ENCODE measurements around the gene PDZRN4. TPM values are rescaled to one million over a fixed set of nuclear protein-coding genes. Genes with fewer than 3 reads are reported as not detected.

Gene PDZRN4
- total and polyA plus RNA-seq, 3 donors from 2014 or later, result 7.7 to 11.3 (median 11.3) TPM

- TF ChIP-seq POLR2A (IDR thresholded peaks at IDR 0.05) (no peak), CTCF (IDR thresholded peaks at IDR 0.05) (no peak)
- DNase-seq, result peak; percentile 24
- intact Hi-C loops (cut with DNase I; ENCODE audit: low total_unique reads), result no loop called here
- H3K27ac ChIP-seq, result no peak overlapping the region
- no peaks in the 10 kb centered on the region for H3K9me3 ChIP-seq
- H3K36me3 ChIP-seq (ENCODE audit: low read depth, missing control alignments), result no peaks in the 10 kb centered on the region
- H3K4me1 ChIP-seq, result peaks cover 6% of the 10 kb centered on the region
- H3K27me3 ChIP-seq, result no peaks in the 10 kb centered on the region
- 74 to 85% methylated on average over 5 of the region's 5 CpGs for WGBS, 2 donors
- no peak overlapping the region for H3K4me3 ChIP-seq
Observed at GRCh38 chr12:41466802-41467201, 278.7 kb downstream of the PDZRN4 start.

- Histone ChIP-seq H3K27me3 (no peaks in the 10 kb centered on the region), H3K4me3 (no peak overlapping the region), H3K4me1 (peaks cover 6% of the 10 kb centered on the region), H3K36me3 (ENCODE audit: low read depth, missing control alignments) (no peaks in the 10 kb centered on the region), H3K27ac (no peak overlapping the region), H3K9me3 (no peaks in the 10 kb centered on the region)
- TF ChIP-seq POLR2A (IDR thresholded peaks at IDR 0.05) (no peak), CTCF (IDR thresholded peaks at IDR 0.05) (no peak)
- intact Hi-C loops (cut with DNase I; ENCODE audit: low total_unique reads), result no loop called here
- DNase-seq, result no peak
- 89 to 95% methylated on average over 1 of the region's 1 CpG for WGBS, 2 donors
Observed at GRCh38 chr12:41467591-41468325, 279.6 kb downstream of the PDZRN4 start.

GRCh38 chr12:41468341-41468740, 280.2 kb downstream of the PDZRN4 start:
- Histone ChIP-seq H3K27me3 (no peaks in the 10 kb centered on the region), H3K4me1 (peaks cover 6% of the 10 kb centered on the region), H3K4me3 (no peak overlapping the region), H3K27ac (no peak overlapping the region), H3K36me3 (ENCODE audit: low read depth, missing control alignments) (no peaks in the 10 kb centered on the region), H3K9me3 (no peaks in the 10 kb centered on the region)
- DNase-seq, result no peak
- TF ChIP-seq CTCF (IDR thresholded peaks at IDR 0.05) (no peak), POLR2A (IDR thresholded peaks at IDR 0.05) (no peak)
- intact Hi-C loops (cut with DNase I; ENCODE audit: low total_unique reads), result no loop called here
- 90 to 91% methylated on average over 3 of the region's 3 CpGs for WGBS, 2 donors

- 78 to 81% methylated on average over 7 of the region's 7 CpGs for WGBS, 2 donors
- intact Hi-C loops (cut with DNase I; ENCODE audit: low total_unique reads), result no loop called here
- no peak for TF ChIP-seq CTCF (IDR thresholded peaks at IDR 0.05)
- no peak for TF ChIP-seq POLR2A (IDR thresholded peaks at IDR 0.05)
Observed at GRCh38 chr12:41468756-41469155, 280.6 kb downstream of the PDZRN4 start.

GRCh38 chr12:41473441-41473840, 285.3 kb downstream of the PDZRN4 start:
- peak; percentile 16 for DNase-seq
- no peaks in the 10 kb centered on the region for H3K4me1 ChIP-seq
- 92 to 97% methylated on average over 1 of the region's 1 CpG for WGBS, 2 donors
- no peaks in the 10 kb centered on the region for H3K9me3 ChIP-seq
- H3K27ac ChIP-seq, result no peak overlapping the region
- intact Hi-C loops (cut with DNase I; ENCODE audit: low total_unique reads), result no loop called here
- no peaks in the 10 kb centered on the region for H3K36me3 ChIP-seq (ENCODE audit: low read depth, missing control alignments)
- H3K4me3 ChIP-seq, result no peak overlapping the region
- no peaks in the 10 kb centered on the region for H3K27me3 ChIP-seq
- no peak for TF ChIP-seq POLR2A (IDR thresholded peaks at IDR 0.05)
- TF ChIP-seq CTCF (IDR thresholded peaks at IDR 0.05), result no peak

More at GRCh38 chr12:41468756-41469155, 280.6 kb downstream of the PDZRN4 start:
- Histone ChIP-seq H3K4me1 (peaks cover 6% of the 10 kb centered on the region), H3K27ac (no peak overlapping the region), H3K27me3 (no peaks in the 10 kb centered on the region), H3K36me3 (ENCODE audit: low read depth, missing control alignments) (no peaks in the 10 kb centered on the region), H3K4me3 (no peak overlapping the region), H3K9me3 (no peaks in the 10 kb centered on the region)
- no peak for DNase-seq
